GM18907 (cell line): Measurements from ENCODE around the gene SLC6A5.

Experiments used
- ATAC-seq: cut with Tn5 transposase; IDR thresholded peaks from one replicate; pipeline ENCODE4 v1.9.1; 2021; ENCODE audit warnings: mild to moderate bottlenecking, moderate library complexity; ENCODE audit not compliant: unreplicated experiment

Gene SLC6A5

GRCh38 chr11:20668844-20669819, 69.7 kb downstream of the SLC6A5 start, which contains the start of gene NELL1:
Gene NELL1 (plus strand): TSS chr11:20669586.
- ATAC-seq, result no peak

- no peak for ATAC-seq
Measured at GRCh38 chr11:20669820-20670684, 70.6 kb downstream of the SLC6A5 start.

- no peak for ATAC-seq
Measured at GRCh38 chr11:20670932-20671403, 71.6 kb downstream of the SLC6A5 start.

- ATAC-seq, result peak; percentile 59
Measured at GRCh38 chr11:20671856-20672546, 72.6 kb downstream of the SLC6A5 start.

- ATAC-seq, result no peak
Measured at GRCh38 chr11:20672575-20672974, 73.2 kb downstream of the SLC6A5 start.

- no peak for ATAC-seq
Measured at GRCh38 chr11:20676658-20677057, 77.2 kb downstream of the SLC6A5 start.

- ATAC-seq, result no peak
Measured at GRCh38 chr11:20688761-20689160, 89.4 kb downstream of the SLC6A5 start.

- no peak for ATAC-seq
Measured at GRCh38 chr11:20707876-20708275, 108.5 kb downstream of the SLC6A5 start.
